Measurements from ENCODE around the gene VSX1.

The VSX1 gene

DNA sequence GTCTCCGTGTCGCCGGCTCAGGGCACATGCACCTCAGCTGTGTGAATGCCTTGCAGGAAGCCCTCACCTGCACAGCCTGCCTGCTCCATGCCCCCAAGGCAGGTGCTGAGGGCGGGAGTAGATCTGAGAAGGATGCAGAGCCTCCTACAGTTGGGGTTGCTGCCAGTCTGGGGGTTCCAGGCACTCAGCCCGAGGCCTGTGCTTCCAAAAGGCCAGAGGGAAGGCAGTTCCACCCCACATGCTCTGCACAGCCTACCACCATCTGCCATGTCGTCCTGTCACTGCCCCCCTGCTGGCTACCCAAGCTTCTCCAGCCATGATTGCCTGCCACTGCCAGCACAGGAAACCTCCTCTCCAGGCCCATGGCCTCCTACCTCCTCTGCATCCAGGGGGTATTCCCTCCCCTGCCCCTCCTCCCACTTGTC is 43.3 kb downstream of the VSX1 start:
- H3K14ac ChIP-seq (ENCODE audit: low read length), result no peak overlapping the region
- H3K23ac ChIP-seq (ENCODE audit: low read length), result no peak overlapping the region
- H2AFZ ChIP-seq (ENCODE audit: insufficient read depth, low read length, poor library complexity), result no peak overlapping the region
- no peak overlapping the region for H2BK5ac ChIP-seq (ENCODE audit: low read depth, low read length, poor library complexity)
- H3K4me2 ChIP-seq (ENCODE audit: low read length), result no peak overlapping the region
- no CpG with 5 or more reads among the region's 6 CpGs for WGBS (ENCODE audit: extremely low coverage, insufficient coverage, insufficient read length)
- H2BK120ac ChIP-seq (ENCODE audit: insufficient read depth, low read length, poor library complexity), result no peak overlapping the region
- no peaks in the 10 kb centered on the region for H3K36me3 ChIP-seq (ENCODE audit: control insufficient read depth in 1 of 2, insufficient read depth in 2 of 2, low read length in 2 of 2)
- H3K79me1 ChIP-seq (ENCODE audit: low read length), result no peaks in the 10 kb centered on the region
- H3K18ac ChIP-seq (ENCODE audit: low read length), result no peak overlapping the region
- no peak overlapping the region for H3K9ac ChIP-seq (ENCODE audit: low read length)
- H3K79me2 ChIP-seq (ENCODE audit: control insufficient read depth, insufficient read depth, low read length, poor library complexity), result no peaks in the 10 kb centered on the region
- no peak for DNase-seq
- no peak overlapping the region for H2BK12ac ChIP-seq (ENCODE audit: low read length)
- H4K8ac ChIP-seq (ENCODE audit: low read depth, low read length), result no peak overlapping the region
- no peak overlapping the region for H3K27ac ChIP-seq (ENCODE audit: low read depth, low read length)
- H4K12ac ChIP-seq (ENCODE audit: low read depth, low read length), result no peak overlapping the region
- no peak overlapping the region for H4K91ac ChIP-seq (ENCODE audit: low read depth, low read length)
- H2AK5ac ChIP-seq (ENCODE audit: low read length), result no peak overlapping the region
- no peaks in the 10 kb centered on the region for H3K4me1 ChIP-seq (ENCODE audit: control insufficient read depth in 1 of 2, insufficient read depth in 2 of 2, low read length in 2 of 2)
- H3K27me3 ChIP-seq (ENCODE audit: insufficient read depth, low read length), result no peaks in the 10 kb centered on the region
- H3K4me3 ChIP-seq (ENCODE audit: low read depth, low read length), result no peak overlapping the region
- H3K9me3 ChIP-seq (ENCODE audit: insufficient read depth, low read depth, low read length), result no peaks in the 10 kb centered on the region
- H3K4ac ChIP-seq (ENCODE audit: low read depth, low read length), result no peak overlapping the region

DNA sequence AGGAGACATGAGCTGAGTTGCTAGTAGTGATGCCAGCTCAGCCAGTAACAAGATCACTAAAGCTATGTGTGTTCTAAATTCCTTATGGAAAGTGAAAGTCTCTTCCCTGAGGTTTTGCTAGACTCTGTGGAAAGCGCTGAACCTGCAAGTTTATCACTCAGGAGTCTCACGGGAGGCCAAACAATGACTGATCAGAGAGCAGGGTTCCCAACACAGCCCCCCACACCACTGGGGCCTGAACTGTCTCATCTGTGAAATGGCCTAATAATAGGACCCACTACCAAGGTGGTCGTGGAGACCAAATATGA is 43.9 kb downstream of the VSX1 start:
- Histone ChIP-seq H3K18ac (ENCODE audit: low read length) (no peak overlapping the region), H4K8ac (ENCODE audit: low read depth, low read length) (no peak overlapping the region), H3K27me3 (ENCODE audit: insufficient read depth, low read length) (no peaks in the 10 kb centered on the region), H3K23ac (ENCODE audit: low read length) (no peak overlapping the region), H3K79me2 (ENCODE audit: control insufficient read depth, insufficient read depth, low read length, poor library complexity) (no peaks in the 10 kb centered on the region), H3K27ac (ENCODE audit: low read depth, low read length) (no peak overlapping the region), H2BK5ac (ENCODE audit: low read depth, low read length, poor library complexity) (no peak overlapping the region), H3K14ac (ENCODE audit: low read length) (no peak overlapping the region), H2BK12ac (ENCODE audit: low read length) (no peak overlapping the region), H3K4ac (ENCODE audit: low read depth, low read length) (no peak overlapping the region), H2BK120ac (ENCODE audit: insufficient read depth, low read length, poor library complexity) (no peak overlapping the region), H2AFZ (ENCODE audit: insufficient read depth, low read length, poor library complexity) (no peak overlapping the region), H3K4me2 (ENCODE audit: low read length) (no peak overlapping the region), H3K79me1 (ENCODE audit: low read length) (no peaks in the 10 kb centered on the region), H4K12ac (ENCODE audit: low read depth, low read length) (no peak overlapping the region), H3K4me3 (ENCODE audit: low read depth, low read length) (no peak overlapping the region), H3K9me3 (ENCODE audit: insufficient read depth, low read depth, low read length) (no peaks in the 10 kb centered on the region), H2AK5ac (ENCODE audit: low read length) (no peak overlapping the region), H3K9ac (ENCODE audit: low read length) (no peak overlapping the region), H3K4me1 (ENCODE audit: control insufficient read depth in 1 of 2, insufficient read depth in 2 of 2, low read length in 2 of 2) (no peaks in the 10 kb centered on the region), H3K36me3 (ENCODE audit: control insufficient read depth in 1 of 2, insufficient read depth in 2 of 2, low read length in 2 of 2) (no peaks in the 10 kb centered on the region), H4K91ac (ENCODE audit: low read depth, low read length) (no peak overlapping the region)
- WGBS (ENCODE audit: extremely low coverage, insufficient coverage, insufficient read length), result no CpG with 5 or more reads among the region's 3 CpGs
- DNase-seq, result no peak

DNA sequence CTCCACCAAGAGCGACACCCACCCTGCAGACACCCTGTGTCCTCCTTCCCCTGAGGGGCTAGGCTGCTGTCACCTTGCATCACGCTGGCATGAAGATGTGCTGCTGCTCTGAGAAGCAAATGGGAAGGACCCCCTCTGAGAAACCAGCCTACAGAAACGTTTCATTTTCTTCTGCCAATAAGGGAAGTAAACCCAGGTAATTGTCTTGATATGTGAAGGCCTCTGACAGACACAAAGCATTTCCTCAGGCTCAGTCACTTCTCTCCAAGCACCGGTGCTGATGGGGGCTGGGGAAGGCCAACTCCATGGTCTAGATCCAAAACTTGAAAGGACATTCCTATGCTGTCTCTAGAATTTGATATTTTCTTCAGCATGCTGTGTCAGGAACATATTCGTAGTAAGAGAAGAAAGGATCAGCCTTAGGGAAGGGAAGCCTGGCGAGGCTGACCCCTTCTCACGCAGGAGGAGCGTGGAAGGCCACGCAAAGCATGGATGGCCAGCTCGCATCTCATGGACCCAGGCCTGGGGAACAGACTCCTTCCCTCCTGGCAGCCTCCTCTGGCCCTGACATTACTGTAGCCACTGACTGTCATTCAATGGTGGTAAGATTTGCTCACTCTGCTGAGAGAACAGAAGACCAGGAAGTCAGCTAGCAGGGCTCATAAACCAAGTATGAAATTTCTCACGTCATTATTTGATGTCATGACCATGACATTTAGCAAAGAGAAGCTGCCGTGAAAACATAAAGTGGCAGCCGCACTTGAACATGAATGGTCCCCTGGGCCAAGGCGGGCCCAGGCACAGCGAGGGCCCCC is 44.4 kb downstream of the VSX1 start:
- H3K9me3 ChIP-seq (ENCODE audit: insufficient read depth, low read depth, low read length), result no peaks in the 10 kb centered on the region
- no peak overlapping the region for H2BK5ac ChIP-seq (ENCODE audit: low read depth, low read length, poor library complexity)
- no peak overlapping the region for H3K9ac ChIP-seq (ENCODE audit: low read length)
- no peaks in the 10 kb centered on the region for H3K79me2 ChIP-seq (ENCODE audit: control insufficient read depth, insufficient read depth, low read length, poor library complexity)
- no peaks in the 10 kb centered on the region for H3K36me3 ChIP-seq (ENCODE audit: control insufficient read depth in 1 of 2, insufficient read depth in 2 of 2, low read length in 2 of 2)
- no peak overlapping the region for H3K4me2 ChIP-seq (ENCODE audit: low read length)
- H3K18ac ChIP-seq (ENCODE audit: low read length), result no peak overlapping the region
- H4K8ac ChIP-seq (ENCODE audit: low read depth, low read length), result no peak overlapping the region
- no peak overlapping the region for H3K14ac ChIP-seq (ENCODE audit: low read length)
- H3K79me1 ChIP-seq (ENCODE audit: low read length), result no peaks in the 10 kb centered on the region
- no CpG with 5 or more reads among the region's 15 CpGs for WGBS (ENCODE audit: extremely low coverage, insufficient coverage, insufficient read length)
- no peak overlapping the region for H3K4ac ChIP-seq (ENCODE audit: low read depth, low read length)
- H3K23ac ChIP-seq (ENCODE audit: low read length), result no peak overlapping the region
- H4K91ac ChIP-seq (ENCODE audit: low read depth, low read length), result no peak overlapping the region
- no peak overlapping the region for H4K12ac ChIP-seq (ENCODE audit: low read depth, low read length)
- H3K4me1 ChIP-seq (ENCODE audit: control insufficient read depth in 1 of 2, insufficient read depth in 2 of 2, low read length in 2 of 2), result no peaks in the 10 kb centered on the region
- no peak overlapping the region for H3K4me3 ChIP-seq (ENCODE audit: low read depth, low read length)
- no peaks in the 10 kb centered on the region for H3K27me3 ChIP-seq (ENCODE audit: insufficient read depth, low read length)
- no peak overlapping the region for H3K27ac ChIP-seq (ENCODE audit: low read depth, low read length)
- no peak for DNase-seq
- H2AFZ ChIP-seq (ENCODE audit: insufficient read depth, low read length, poor library complexity), result no peak overlapping the region
- no peak overlapping the region for H2BK120ac ChIP-seq (ENCODE audit: insufficient read depth, low read length, poor library complexity)
- no peak overlapping the region for H2BK12ac ChIP-seq (ENCODE audit: low read length)
- H2AK5ac ChIP-seq (ENCODE audit: low read length), result no peak overlapping the region

DNA sequence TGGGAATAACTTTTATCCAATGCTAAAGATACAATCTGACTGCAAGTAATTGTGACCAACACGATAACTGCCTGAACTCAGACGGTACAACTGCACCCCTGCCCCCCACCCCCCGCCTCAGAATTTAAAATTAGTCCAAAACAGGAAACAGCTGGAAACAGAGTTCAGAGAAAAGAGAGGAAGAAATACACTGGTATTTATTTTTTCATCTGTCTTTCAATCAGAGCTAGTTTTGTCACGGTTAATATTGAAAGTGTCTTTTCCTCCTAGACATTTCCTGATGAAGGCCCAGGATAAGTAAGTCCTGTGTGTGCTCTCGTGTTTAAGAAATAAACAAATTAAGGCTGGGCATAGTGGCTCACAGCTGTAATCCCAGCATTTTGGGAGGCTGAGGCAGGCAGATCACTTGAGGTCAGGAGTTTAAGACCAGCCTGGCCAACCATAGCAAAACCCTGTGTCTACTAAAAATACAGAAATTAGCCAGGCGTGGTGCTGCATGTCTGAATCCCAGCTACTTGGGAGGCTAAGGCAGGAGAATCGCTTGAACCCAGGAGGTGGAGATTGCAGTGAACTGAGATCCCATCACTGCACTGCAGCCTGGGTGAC is 45.5 kb downstream of the VSX1 start:
- Histone ChIP-seq H3K4ac (ENCODE audit: low read depth, low read length) (no peak overlapping the region), H3K9me3 (ENCODE audit: insufficient read depth, low read depth, low read length) (peaks cover 3% of the 10 kb centered on the region), H3K14ac (ENCODE audit: low read length) (no peak overlapping the region), H4K8ac (ENCODE audit: low read depth, low read length) (no peak overlapping the region), H3K4me2 (ENCODE audit: low read length) (no peak overlapping the region), H3K4me3 (ENCODE audit: low read depth, low read length) (no peak overlapping the region), H2AK5ac (ENCODE audit: low read length) (no peak overlapping the region), H3K79me1 (ENCODE audit: low read length) (no peaks in the 10 kb centered on the region), H3K9ac (ENCODE audit: low read length) (no peak overlapping the region), H3K4me1 (ENCODE audit: control insufficient read depth in 1 of 2, insufficient read depth in 2 of 2, low read length in 2 of 2) (no peaks in the 10 kb centered on the region), H3K18ac (ENCODE audit: low read length) (no peak overlapping the region), H3K27ac (ENCODE audit: low read depth, low read length) (no peak overlapping the region), H3K79me2 (ENCODE audit: control insufficient read depth, insufficient read depth, low read length, poor library complexity) (no peaks in the 10 kb centered on the region), H4K12ac (ENCODE audit: low read depth, low read length) (no peak overlapping the region), H3K36me3 (ENCODE audit: control insufficient read depth in 1 of 2, insufficient read depth in 2 of 2, low read length in 2 of 2) (no peaks in the 10 kb centered on the region), H2AFZ (ENCODE audit: insufficient read depth, low read length, poor library complexity) (no peak overlapping the region), H2BK120ac (ENCODE audit: insufficient read depth, low read length, poor library complexity) (no peak overlapping the region), H3K27me3 (ENCODE audit: insufficient read depth, low read length) (no peaks in the 10 kb centered on the region), H3K23ac (ENCODE audit: low read length) (no peak overlapping the region), H4K91ac (ENCODE audit: low read depth, low read length) (no peak overlapping the region), H2BK5ac (ENCODE audit: low read depth, low read length, poor library complexity) (no peak overlapping the region), H2BK12ac (ENCODE audit: low read length) (no peak overlapping the region)
- no peak for DNase-seq
- no CpG with 5 or more reads among the region's 7 CpGs for WGBS (ENCODE audit: extremely low coverage, insufficient coverage, insufficient read length)
